HG02759 (cell line): ENCODE measurements around the gene KIFC1.
A peak's percentile ranks its signal among the peaks of the same experiment; 100 is the strongest.

ENCODE experiments used
- ATAC-seq: cut with Tn5 transposase; IDR thresholded peaks from one replicate; pipeline ENCODE4 v1.9.1; 2021; ENCODE audit warnings: mild to moderate bottlenecking, moderate library complexity; ENCODE audit not compliant: unreplicated experiment

KIFC1 gene

DNA sequence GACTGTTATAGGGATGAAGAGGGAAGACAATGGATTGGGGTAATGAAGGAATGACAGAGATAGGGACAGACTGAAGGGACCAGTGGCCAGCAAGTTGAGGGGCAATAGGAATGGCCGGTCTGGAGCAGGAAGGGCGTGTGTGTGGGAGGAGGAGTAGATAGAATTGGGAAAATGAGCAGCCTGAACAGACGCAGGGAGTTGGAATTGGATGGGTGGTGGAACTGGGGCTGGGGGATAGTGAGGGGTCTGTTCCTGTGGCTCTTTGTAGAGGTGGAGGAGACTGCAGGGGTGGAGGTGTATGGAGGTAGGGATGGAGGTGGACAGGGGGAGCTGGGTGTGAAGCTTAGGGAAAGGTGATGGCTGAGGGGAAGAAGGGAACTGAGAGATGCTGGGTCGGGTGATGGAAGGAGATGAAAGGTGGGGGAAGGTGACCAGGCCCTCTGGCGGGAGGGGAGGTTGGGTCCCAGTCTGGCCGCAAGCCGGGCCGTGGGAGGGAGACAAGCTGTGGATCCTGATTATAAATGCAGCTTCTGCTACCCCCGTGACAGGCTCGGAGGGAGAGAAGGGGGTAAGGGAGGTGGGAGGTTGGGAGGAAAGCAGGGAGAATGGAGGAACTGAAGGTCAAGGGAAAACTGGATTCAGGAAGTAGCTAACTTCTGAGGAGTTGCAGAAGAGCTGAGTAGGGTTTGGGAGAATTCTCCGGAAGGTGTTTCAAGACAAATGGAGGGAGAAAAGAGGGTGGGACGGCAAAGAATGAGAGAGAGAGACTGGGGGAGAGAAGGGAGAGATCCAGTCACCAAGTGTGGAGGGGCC lies 33.4 kb downstream of the KIFC1 start:
- ATAC-seq, result no peak

DNA sequence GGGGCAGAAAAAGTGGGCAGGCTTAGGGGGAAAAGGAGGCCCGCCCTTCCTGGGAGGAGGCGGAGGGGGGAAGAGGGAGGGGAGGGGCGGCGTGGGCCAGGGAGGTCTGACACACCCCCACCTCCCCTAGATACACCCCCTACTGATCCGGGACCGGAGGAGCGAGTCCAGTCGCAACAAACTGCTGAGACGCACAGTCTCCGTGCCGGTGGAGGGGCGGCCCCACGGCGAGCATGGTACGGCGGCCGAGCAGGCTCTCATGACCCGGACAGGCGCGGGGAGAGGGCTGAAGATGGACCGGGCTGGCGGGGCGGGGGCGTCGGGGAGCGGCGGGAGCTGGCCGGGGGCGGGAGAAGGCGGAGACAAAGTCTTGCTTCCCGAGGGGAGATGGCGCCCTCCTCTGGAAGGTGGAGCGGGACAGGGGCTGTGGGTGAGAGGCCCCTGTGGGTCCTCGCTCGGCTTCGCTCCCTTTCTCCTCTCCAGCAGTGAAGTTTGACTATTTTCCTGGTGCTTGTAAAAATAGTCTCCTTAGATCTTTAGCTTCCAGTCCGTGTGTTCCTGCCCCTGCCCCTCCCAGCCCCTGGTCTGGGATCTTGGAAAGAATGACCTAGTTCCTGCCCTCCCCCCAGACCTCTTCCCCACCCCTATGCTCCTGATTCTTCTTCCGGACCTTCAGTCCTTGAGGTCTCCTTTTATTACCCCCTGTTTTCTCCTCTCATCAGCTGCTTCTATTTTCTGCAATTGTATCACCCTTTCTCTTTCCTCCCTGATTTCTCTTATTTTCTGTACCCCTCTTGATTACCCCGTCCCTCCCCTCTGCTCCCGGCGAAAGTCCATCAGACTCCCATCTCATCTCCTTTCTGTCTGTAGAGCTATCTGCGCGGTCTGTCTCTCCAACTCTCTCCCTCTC lies 34.3 kb downstream of the KIFC1 start:
- peak; percentile 41 for ATAC-seq

DNA sequence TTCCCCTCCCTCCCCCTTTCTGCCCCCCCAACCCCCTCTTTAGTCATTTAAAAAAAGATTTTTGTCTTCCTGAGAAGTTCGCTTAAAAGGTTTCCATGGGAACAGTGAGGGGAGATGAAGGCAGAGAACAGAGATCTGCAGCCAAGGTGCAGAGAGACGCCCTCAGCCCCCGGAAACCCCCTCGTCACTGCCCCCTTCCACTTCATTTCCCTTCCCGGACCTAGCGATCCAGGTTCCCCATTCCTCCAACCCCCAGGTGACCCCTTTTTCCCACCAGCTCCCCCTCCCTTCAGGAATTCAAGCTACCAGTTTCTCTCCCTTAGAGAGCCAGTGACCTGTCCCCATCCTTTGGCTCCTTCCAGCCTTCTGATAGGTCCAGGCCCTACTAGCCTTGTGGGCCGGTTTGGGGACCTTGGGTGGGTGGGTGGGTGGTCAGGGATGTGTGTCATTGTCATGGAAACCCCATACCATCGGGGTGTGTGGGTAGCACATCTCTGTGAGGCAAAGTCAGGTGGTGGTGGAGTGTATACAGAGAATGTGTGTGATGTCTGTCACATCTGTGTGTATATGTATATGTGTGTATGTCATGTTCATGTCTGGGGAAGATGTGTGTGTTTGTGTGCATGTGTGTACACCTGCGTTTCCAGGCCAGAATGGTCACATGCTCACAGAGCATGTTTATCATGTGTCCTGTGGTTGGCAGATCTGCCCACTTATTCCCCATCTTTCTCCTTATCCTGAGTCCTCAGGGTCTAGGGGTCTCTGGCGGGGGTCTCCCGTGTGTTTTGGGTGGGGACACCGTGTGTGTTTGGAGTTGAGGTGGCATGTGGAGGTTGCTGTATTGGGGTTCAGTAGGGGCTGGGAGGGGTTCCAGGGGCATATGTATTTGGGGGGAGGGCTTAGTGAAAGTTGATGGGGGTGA lies 35.2 kb downstream of the KIFC1 start:
- ATAC-seq, result no peak

DNA sequence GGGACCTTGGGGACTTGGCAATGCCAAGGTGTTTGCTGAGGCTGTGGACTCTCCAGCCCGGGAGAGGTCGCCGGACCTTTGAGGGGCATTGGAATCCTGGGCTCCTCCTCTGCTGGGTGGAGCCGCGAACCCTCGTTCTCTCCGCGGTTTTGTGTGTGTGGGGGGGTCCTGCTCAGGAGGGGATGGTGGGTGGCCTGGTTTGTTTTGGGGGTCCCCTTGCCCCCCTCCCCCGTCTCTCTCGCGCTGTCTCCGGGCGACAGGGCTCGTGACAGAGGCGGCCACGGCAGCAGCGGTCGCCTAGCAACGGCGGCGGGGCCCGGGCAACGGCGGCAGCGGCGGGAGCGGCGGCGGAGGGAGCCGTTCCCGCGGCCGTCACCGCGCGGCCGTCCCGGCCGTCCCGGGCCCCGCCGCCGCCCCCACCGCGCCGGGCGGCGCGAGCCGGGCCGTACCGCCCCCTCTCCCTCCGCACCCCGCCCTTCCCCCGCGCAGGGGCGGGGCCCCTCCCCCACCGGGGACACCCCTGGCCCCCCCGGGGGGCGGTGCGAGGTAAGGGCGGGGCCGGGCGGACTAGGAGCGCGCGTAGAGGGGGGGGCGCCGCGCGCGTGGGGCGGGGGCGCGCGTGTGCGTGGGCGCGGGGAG lies 36.1 kb downstream of the KIFC1 start:
- peak; percentile 31 for ATAC-seq

DNA sequence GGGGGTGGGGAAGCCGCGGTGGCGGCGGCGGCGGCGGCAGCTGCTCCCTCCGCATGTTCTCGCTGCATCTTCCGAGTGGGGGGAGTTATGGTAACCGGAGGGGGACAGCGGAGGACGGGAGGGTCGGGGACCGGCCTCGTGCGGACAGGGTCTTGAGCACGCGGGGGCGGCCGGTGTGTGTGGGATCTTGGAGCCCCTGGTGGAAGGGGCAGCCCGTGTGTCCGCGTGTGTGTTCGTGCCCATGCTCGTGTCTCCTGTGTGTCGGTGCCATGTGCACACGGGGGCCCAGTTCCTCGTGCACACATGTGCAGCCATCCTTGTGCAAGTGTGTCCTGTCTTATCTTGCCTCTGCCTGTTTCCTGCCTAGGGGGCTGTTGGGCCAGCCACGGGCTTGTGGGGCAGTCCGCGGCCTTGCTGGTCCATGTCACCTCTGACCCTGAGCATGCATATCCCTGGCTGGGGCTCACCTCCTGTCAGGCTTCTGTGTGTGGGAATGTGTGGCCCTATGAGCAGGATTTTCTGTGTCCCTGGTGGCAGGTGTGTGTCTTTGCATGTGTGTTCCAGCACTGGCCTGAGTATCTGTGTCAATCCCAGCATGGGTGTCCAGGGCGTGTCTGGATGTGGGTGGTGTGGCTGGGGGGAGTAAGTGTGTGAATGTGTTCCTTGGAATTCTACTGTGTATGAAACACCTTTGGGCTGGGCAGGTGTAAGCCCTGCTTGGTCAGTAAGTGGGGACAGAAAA lies 36.8 kb downstream of the KIFC1 start:
- ATAC-seq, result no peak

DNA sequence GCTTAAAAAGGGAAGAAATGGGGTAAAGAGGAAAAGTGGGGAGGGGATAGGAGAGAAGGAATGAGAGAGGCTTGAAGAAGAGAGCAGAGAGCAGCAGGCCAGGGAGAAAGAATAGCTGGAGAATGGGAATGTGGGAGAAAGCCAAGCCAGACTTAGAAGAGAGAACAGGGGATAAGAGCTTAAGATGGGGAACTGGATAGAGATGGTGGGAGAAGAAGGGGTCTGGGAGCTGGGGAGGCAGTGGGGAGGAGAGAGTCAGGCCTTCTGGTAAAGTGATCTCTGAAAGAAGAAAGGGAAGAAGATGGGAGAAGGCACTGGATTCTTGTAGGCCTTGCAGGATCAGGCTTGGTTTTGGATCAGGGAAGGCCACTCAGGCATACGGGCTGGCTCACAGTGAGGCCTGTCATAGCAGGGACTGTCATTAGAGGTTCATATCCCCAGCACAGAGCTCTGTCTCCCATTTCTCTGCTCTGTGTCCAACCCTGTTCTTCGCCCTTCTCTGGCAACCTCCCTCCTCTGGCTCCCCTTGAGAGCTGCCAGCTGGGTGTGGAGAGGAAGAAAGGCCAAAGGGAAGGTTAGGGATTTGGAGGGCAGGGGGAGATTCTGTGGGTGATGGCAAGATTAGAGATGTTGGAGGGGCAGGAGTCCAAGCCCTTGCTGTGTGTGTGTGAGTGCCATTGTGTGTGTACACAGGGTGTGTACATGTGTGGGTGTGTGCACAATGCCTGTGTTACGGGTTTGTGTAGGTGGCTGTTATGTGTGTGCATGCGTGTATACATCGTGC lies 37.5 kb downstream of the KIFC1 start:
- ATAC-seq, result no peak

DNA sequence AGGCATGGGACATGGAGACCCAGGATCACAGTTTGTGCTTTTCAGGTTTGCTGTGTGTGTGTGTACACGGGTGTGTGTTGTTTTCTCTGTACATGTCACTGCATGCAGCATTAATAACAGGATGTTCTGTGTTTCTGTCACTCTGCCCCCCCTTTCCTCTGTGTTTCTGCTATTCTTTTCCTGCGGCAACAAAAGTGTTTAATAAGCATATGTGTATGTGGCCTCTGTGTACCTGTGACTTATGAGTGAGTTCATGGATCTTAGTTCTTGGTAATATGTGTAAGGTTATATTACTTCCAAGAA lies 38.1 kb downstream of the KIFC1 start:
- no peak for ATAC-seq

DNA sequence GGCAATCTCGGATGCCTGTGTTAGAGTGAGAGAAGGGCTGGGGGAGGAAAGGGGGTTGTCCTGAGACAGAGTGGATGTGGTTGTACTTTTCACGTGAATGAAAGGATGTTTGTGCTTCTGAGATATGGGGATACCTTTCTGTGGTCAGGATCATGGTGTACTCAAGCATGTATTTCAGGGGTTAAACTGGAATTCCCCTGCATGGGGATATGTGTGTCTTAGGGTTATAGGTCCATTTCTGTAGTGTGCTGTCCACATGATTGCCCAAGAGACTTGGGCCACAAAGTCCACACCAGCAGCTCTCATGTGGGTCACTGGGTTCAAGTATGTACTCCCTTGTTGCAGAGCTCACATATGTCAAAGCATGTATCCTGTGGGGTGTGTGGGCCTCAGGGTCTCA lies 38.7 kb downstream of the KIFC1 start:
- ATAC-seq, result no peak

DNA sequence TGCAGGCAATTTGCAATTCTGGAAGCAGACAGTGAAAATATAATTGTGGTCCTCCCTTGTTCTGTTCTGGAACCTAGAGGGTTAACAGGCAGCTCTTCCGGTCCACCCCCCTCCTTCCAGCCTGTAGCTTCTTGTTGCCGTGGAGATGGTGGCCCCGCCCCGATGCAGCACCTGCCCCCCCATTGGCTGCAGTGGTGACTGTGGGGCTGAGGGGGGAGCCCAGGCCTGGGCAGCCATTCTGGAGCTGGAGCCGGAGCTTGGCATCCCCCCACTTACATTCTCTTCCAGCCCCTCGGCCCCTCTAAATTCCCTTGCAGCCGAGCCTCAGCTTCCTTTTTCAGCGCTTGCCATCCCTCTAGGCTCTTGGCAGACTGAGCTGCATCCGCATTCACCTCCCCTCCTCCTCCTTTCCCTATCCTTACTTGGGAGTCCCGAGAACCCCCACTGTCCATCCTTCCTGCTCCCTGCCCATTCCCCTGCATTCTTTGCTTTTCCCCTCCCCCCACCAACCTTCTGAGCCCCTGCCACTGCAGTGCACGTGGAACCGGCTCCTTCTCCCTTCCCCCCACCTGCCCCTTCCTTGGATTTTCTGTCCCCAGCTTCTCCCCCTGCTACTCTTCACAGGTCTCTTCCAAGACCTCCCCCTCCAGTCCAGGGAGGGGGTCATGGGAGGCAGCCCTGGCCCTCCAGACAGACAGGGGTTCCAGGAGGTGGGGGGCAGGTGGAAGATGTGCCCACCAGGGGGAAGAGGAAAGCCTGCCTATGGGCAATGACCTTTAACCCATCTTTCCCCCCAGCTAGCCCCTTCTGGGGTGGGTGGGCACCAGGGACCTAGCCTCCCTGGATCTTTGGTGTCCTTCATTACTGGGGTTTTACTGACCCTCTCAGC lies 39.6 kb downstream of the KIFC1 start:
- peak; percentile 47 for ATAC-seq

DNA sequence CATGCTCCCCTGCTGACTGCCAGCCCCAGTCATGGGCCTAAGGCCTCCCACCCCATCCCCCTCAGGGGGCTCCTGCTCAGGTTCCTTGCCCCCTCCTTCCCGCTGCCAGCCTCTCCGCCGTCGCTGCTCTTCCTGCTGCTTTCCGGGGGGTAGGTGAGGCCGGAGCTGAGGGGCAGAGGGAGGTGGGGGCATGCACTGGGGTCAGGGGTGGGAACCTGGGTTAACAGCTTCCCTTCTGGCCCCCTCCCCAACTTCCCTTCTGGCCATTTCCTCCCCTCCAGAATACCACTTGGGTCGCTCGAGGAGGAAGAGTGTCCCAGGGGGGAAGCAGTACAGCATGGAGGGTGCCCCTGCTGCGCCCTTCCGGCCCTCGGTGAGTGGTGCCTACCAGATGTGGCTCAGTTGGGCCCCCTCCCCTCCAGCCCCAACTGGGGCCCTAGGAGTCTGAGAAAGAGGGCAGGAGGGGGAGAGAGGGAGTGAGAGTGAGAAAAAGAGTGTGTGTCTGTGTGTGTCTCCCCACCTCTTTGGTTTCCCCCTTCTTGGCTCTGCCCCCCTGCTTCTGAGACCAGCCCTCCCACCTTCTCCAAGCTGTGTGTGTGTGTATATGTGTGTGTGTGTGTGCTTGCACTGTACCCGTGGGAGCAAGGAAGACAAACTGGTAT lies 40.4 kb downstream of the KIFC1 start:
- ATAC-seq, result no peak

DNA sequence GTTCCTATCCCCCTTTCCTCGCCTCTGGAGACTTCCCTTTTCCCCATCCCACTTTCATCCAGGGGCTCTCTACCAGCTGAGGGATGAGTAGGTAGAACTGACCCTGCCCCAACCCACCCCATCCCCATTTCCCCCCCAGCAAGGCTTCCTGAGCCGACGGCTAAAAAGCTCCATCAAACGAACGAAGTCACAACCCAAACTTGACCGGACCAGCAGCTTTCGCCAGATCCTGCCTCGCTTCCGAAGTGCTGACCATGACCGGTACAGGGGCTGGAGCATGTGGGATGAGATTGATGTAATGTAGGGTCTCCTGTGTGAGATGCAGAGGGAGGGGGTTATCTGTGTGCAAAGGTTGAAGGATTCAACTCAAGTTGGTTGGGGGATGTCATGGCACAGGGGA lies 40.9 kb downstream of the KIFC1 start:
- no peak for ATAC-seq

DNA sequence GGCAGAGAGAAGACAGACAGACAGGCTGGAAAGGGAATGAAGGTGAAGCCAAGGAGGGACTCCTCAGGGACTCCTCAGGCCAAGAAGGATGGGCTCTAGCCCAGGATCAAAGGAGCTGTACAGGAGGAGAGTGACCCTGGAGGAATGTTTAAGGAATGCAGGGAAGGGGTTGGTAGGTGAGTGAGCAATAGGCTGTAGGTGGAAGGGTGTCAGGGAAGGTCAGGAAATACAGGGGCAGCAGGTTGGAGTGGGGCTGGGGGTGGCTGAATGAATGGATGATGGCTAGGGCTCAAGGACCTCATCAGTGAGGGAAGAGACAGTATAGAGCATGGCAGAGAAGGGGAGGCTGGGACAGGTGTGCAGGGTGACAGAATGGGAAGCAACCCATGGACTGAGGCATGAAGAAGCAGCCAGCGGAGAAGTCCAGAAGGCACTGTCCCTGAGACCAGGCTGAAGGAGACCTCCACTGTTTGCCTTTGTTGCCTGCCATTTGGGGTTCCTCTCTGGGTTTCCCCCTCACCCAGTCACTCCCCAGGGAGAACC lies 41.4 kb downstream of the KIFC1 start:
- no peak for ATAC-seq

DNA sequence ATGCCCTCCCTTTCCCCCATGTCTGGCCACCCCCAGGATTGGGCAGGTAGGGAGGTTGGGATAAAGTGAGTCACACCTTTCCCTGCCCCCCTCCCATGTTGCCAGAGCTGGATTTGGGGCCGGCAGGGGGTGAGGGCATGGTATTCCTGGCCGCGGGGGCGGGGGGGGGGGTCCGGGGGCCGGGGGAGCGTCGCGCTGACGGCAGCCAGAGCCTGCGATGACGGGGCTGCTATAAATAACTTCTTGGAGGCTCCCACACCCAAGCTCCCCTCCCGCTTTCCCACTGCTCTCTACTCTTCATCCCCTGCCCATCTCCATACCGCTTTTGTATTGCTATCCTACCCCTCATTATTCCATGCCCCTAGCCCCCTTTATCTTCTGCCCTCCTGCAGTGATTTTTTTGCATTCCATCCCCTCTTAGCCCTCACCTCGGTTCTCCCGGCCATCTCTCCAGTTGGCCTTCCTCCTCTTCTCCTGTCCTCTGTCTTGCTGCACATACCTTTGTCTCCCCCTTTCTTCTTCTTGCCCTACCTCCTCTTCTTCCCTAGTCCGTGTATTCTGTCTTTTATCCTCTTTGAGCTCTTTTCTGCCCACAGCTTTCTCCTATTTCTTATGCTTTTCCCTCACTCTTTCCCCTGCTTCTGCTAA lies 42.0 kb downstream of the KIFC1 start:
- no peak for ATAC-seq

DNA sequence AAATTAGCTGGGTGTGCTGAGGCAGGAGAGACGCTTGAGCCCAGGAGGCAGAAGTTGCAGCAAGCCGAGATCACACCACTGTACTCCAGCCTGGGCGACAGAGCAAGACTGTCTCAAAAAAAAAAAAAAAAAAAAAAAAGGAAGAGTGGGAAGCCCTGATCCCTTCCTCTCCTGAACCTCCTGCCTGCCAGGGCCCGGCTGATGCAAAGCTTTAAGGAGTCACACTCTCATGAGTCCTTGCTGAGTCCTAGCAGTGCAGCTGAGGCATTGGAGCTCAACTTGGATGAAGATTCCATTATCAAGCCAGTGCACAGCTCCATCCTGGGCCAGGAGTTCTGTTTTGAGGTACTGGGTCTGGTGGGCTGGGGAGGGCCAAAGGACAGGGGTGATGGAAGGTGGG lies 43.3 kb downstream of the KIFC1 start:
- ATAC-seq, result no peak

DNA sequence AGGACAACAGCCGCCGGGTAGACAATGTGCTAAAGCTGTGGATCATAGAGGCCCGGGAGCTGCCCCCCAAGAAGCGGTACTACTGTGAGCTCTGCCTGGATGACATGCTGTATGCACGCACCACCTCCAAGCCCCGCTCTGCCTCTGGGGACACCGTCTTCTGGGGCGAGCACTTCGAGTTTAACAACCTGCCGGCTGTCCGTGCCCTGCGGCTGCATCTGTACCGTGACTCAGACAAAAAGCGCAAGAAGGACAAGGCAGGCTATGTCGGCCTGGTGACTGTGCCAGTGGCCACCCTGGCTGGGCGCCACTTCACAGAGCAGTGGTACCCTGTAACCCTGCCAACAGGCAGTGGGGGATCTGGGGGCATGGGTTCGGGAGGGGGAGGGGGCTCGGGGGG lies 46.0 kb downstream of the KIFC1 start:
- ATAC-seq, result no peak

DNA sequence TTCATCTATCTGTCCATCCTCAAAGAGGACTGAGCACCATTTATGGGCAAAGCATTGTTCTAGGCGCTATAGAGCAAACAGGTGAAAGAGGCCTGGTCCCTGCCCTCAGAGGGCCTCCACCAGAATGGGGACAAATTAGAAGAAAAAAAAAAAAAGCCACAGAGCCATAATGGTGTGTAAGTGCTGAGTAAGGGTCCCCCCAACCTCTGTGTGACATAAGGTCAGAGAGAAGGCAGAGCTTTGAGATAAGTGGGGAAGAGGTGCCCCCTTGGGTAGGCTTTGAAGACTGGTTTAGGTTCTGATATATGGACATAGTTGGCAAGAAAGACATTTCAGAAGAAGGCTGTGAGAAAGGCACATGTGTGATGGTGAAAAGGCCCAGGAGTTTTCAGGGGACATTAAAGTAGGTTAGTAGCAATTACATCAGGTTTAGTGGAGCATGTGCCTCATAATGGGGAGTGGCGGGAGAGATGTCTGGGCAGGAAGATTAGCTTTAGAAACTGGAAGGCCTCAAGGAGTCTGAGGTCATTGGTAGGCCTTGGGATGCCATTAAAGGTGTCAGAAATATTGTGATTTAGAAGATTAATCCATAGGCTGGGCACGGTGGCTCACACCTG lies 47.5 kb downstream of the KIFC1 start:
- no peak for ATAC-seq
